ENCODE results near the gene GHR.

- TF ChIP-seq YY1 (IDR thresholded peaks at IDR 0.05; ENCODE audit: low read depth) (no peak), NFIC (IDR thresholded peaks at IDR 0.05) (no peak), CREB1 (IDR thresholded peaks at IDR 0.05; ENCODE audit: low read depth) (no peak), EP300 (IDR thresholded peaks at IDR 0.05; ENCODE audit: borderline replicate concordance) (no peak), TAF1 (IDR thresholded peaks at IDR 0.05; ENCODE audit: low read depth) (no peak), TCF12 (IDR thresholded peaks at IDR 0.05; ENCODE audit: low read depth) (no peak), RAD21 (IDR thresholded peaks at IDR 0.05; ENCODE audit: low read depth) (no peak), ZBTB7A (IDR thresholded peaks at IDR 0.05; ENCODE audit: low read depth) (no peak), CEBPB (IDR thresholded peaks at IDR 0.05) (no peak), EGR1 (IDR thresholded peaks at IDR 0.05) (no peak), REST (IDR thresholded peaks at IDR 0.05; ENCODE audit: low read depth) (no peak)
- TF ChIP-seq, protein P1, sequence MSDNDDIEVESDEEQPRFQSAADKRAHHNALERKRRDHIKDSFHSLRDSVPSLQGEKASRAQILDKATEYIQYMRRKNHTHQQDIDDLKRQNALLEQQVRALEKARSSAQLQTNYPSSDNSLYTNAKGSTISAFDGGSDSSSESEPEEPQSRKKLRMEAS (IDR thresholded peaks at IDR 0.05): no peak
Observed at GRCh38 chr5:42461507-42461906, 38.3 kb downstream of the GHR start.
